Stomach (tissue), 9 donors: ENCODE data around the gene LIG1. TPM values are rescaled to one million over a fixed set of nuclear protein-coding genes. Genes with fewer than 3 reads are reported as not detected.

Experiments used
- DNase-seq, 2 donors: peaks; one replicate each; pipeline versions ENCODE4 v3.0.0 to v3.0.0-alpha.2; 2013 to 2019
- H3K27ac ChIP-seq, 5 donors: fragments of 200-600 bp in 4 of 5; sonication (generic) in 4 of 5; one replicate each; pipeline ENCODE4 v1.5.1; 2013 to 2019; ENCODE audit warnings: mild to moderate bottlenecking in 1 of 5, moderate library complexity in 1 of 5
- H3K27me3 ChIP-seq, 3 donors: fragments of 200-600 bp; sonication (generic); one replicate each; pipeline ENCODE4 v1.5.1; 2017 to 2019; ENCODE audit warnings: mixed run types in 1 of 3
- H3K36me3 ChIP-seq, 4 donors: fragments of 200-600 bp; sonication (generic); 1 replicate in 3 of 4; 2 replicates in 1 of 4; pipeline ENCODE4 v1.5.1; 2016 to 2019
- H3K4me1 ChIP-seq, 4 donors: fragments of 200-600 bp; sonication (generic); one replicate each; pipeline ENCODE4 v1.5.1; 2016 to 2019
- H3K4me3 ChIP-seq, 4 donors: fragments of 200-600 bp; sonication (generic) in 3 of 4; one replicate each; pipeline ENCODE4 v1.5.1; 2016 to 2019; ENCODE audit warnings: mild to moderate bottlenecking in 1 of 4
- H3K9me3 ChIP-seq, 4 donors: fragments of 200-600 bp; sonication (generic); one replicate each; pipeline ENCODE4 v1.5.1; 2016 to 2019
- EP300 ChIP-seq: sonication (generic); formaldehyde crosslinking; IDR thresholded peaks from one replicate; pipeline ENCODE4 v1.6.1; 2017; ENCODE audit warnings: antibody characterized with exemption
- POLR2A ChIP-seq, 4 donors: fragments of 450-650 bp; IDR thresholded peaks; one replicate each; pipeline ENCODE4 v1.6.1; 2016; ENCODE audit warnings: antibody characterized with exemption in 4 of 4, control low read depth in 2 of 4, mild to moderate bottlenecking in 1 of 4, moderate library complexity in 1 of 4
- POLR2AphosphoS5 ChIP-seq, 3 donors: sonication (generic); formaldehyde crosslinking; IDR thresholded peaks; one replicate each; pipeline ENCODE4 v1.6.1; 2016; ENCODE audit warnings: antibody characterized with exemption in 3 of 3
- WGBS, 5 donors: extraction: QIAGEN DNeasy Blood & Tissue Kit in 3 of 5; methylation state at CpG; one replicate each; pipeline versions ENCODE4 v1.1.5 to v1.1.7; 2013 to 2018; 5-methylcytosine and 5-hydroxymethylcytosine counted together
- intact Hi-C: fragments of 100-400 bp; cut with DNase I; formaldehyde crosslinking; loops from one replicate; pipeline ENCODE4 v1.15.1; 2023; ENCODE audit warnings: low total_unique reads
- polyA plus RNA-seq, 3 donors: library from polyadenylated mRNA; stranded (reverse); fragments of 200-250 nt; gene quantifications; one replicate each; pipeline ENCODE4 v1.2.3, GENCODE V29; 2013
- total RNA-seq, 5 donors: library from RNA; depleted of rRNA; stranded (reverse); fragments of >200 nt; gene quantifications; one replicate each; pipeline versions ENCODE4 v1.1.0 to v1.2.3, GENCODE V29; 2014 to 2016
- TF ChIP-seq, protein P1 (sequence below), 7 experiments: fragments of 450-650 bp in 4 of 7; fragments of 200-600 bp in 3 of 7; sonication (generic) in 3 of 7; IDR thresholded peaks; one replicate each; pipeline ENCODE4 v1.5.1; 2016 to 2019; ENCODE audit warnings: antibody characterized with exemption in 7 of 7, control low read depth in 2 of 7, mild to moderate bottlenecking in 1 of 7
- donor health status: healthy with polysubstance abuse.
- donor health status: Bipolar disorder and iron deficiency.
- donor health status: healthy.

Gene LIG1
- total and polyA plus RNA-seq, 8 donors: 15.9 to 48.2 (median 19.0) TPM

DNA sequence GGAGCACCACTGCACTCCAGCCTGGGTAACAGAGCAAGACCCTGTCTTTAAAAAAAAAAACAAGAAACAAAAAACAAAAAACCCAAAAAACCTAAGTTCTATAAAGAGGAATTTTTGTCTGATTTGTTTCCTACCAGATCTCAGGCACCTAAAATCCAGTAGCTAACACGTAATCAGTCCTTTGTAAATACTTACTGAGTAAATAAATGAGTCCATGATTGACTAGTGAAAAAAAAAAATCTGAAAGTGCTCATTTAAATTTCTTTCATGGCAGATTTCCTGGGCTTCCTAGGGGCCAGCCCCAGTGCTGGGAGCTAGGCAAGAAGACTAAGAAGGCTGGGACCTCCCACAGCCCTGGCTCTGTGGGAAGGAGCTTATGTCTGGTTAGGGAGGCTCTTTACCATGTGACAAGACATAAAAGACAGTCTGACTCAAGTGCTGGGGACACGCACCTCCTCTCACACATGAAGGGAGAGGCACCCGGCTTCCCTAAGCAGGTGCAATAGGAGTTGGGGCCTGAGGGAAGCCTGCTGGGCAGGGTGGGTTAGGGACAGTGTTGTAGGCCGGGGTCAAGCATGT is 22.5 kb downstream of the LIG1 start:
- peaks cover 10 to 79% (median 60%) of the 10 kb centered on the region in 4 donors for H3K36me3 ChIP-seq
- no peaks in the 10 kb centered on the region for H3K27me3 ChIP-seq
- TF ChIP-seq, protein P1, sequence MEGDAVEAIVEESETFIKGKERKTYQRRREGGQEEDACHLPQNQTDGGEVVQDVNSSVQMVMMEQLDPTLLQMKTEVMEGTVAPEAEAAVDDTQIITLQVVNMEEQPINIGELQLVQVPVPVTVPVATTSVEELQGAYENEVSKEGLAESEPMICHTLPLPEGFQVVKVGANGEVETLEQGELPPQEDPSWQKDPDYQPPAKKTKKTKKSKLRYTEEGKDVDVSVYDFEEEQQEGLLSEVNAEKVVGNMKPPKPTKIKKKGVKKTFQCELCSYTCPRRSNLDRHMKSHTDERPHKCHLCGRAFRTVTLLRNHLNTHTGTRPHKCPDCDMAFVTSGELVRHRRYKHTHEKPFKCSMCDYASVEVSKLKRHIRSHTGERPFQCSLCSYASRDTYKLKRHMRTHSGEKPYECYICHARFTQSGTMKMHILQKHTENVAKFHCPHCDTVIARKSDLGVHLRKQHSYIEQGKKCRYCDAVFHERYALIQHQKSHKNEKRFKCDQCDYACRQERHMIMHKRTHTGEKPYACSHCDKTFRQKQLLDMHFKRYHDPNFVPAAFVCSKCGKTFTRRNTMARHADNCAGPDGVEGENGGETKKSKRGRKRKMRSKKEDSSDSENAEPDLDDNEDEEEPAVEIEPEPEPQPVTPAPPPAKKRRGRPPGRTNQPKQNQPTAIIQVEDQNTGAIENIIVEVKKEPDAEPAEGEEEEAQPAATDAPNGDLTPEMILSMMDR (IDR thresholded peaks at IDR 0.05): no peak
- no peak for TF ChIP-seq POLR2AphosphoS5 (IDR thresholded peaks at IDR 0.05)
- no peak for TF ChIP-seq POLR2A (IDR thresholded peaks at IDR 0.05)
- TF ChIP-seq EP300: no peak
- intact Hi-C loops: no loop called here
- peaks cover 0 to 8% (median 1%) of the 10 kb centered on the region in 4 donors for H3K4me1 ChIP-seq
- no peaks in the 10 kb centered on the region for H3K9me3 ChIP-seq
- WGBS, 5 donors: 58 to 81% (median 69%) methylated on average over 4 of the region's 4 CpGs
- H3K27ac ChIP-seq: no peak overlapping the region
- no peak overlapping the region for H3K4me3 ChIP-seq
- no peak for DNase-seq

DNA sequence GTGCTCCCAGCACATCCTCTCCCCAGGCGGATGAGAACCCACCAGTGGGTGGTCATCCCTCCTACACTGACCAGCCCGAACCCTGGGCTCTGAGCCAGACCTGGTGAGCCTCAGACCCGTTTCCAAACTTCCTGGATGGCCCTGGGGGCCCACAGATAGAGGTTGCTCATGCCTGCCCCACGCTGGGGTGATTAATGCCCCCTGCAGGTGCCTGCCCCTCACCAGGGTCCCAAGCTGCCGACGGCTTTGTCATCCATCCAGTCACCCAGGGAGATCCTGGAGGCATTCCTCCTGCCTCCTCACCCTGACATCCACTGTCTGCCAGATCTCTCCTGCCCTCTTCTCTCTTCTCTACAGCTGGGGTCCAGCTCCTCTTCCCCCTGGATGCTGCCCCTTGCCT is 31.1 kb downstream of the LIG1 start:
- no peaks in the 10 kb centered on the region for H3K9me3 ChIP-seq
- no peaks in the 10 kb centered on the region for H3K4me1 ChIP-seq
- no peak for TF ChIP-seq POLR2A (IDR thresholded peaks at IDR 0.05)
- DNase-seq: no peak
- no peaks in the 10 kb centered on the region for H3K27me3 ChIP-seq
- intact Hi-C loops: no loop called here
- H3K27ac ChIP-seq: no peak overlapping the region
- peaks cover 0 to 64% (median 37%) of the 10 kb centered on the region in 4 donors for H3K36me3 ChIP-seq
- 73 to 85% (median 75%) methylated on average over 2 to 6 of the region's 6 CpGs for WGBS, 5 donors
- H3K4me3 ChIP-seq: no peak overlapping the region

DNA sequence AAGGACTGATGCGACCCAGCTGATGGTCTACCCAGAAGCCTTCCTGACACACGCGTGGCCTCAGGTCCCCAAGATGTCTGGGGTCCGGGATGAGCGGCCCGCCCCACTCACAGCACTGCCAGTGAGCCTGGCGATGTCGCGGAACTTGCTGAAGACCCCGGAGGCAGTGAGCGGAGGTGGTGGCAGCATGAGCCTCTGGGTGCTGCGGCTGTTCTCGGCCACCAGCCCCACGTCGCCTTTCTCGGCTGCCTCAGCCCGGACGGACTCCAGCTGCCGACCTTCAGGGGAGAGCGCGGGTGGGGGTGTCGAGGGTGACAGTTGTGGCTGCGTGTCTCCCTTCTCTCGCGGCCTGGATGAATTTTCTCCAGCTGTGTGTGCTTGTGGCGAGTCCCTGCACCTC is 32.7 kb downstream of the LIG1 start:
- Histone ChIP-seq H3K4me1 (no peaks in the 10 kb centered on the region), H3K36me3 (peaks cover 0 to 67% (median 34%) of the 10 kb centered on the region in 4 donors), H3K27me3 (no peaks in the 10 kb centered on the region), H3K4me3 (no peak overlapping the region), H3K27ac (no peak overlapping the region), H3K9me3 (no peaks in the 10 kb centered on the region)
- no peak for DNase-seq
- TF ChIP-seq EP300 (no peak), POLR2AphosphoS5 (IDR thresholded peaks at IDR 0.05) (no peak), POLR2A (IDR thresholded peaks at IDR 0.05) (no peak)
- TF ChIP-seq, protein P1 (IDR thresholded peaks at IDR 0.05): no peak
- 90 to 95% (median 94%) methylated on average over 7 to 26 of the region's 26 CpGs for WGBS, 5 donors
- intact Hi-C loops: no loop called here

DNA sequence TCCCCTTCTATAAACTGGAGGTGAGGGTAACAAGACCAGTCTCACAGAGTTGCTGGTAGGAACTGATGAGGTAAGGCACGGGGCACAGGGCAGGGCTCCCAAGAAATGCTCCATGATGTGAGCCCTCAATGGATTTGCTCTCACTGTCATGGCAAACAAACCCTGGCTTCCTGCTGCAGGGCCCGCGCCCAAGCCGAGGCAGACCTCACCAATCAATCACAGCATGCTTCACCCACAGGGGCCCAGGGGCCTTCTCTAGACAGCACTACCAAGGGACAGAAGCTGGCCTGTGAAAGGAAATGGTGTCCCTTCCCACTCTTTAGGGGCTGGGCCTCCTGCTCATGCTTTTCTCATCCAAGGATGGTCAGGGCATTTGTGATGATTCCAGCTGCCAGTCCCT is 33.6 kb downstream of the LIG1 start:
- WGBS, 5 donors: 86 to 96% (median 93%) methylated on average over 4 of the region's 4 CpGs
- H3K36me3 ChIP-seq: peaks cover 0 to 70% (median 40%) of the 10 kb centered on the region in 4 donors
- no peak overlapping the region for H3K4me3 ChIP-seq
- intact Hi-C loops: no loop called here
- no peak overlapping the region for H3K27ac ChIP-seq
- no peak for TF ChIP-seq EP300
- TF ChIP-seq, protein P1 (IDR thresholded peaks at IDR 0.05): no peak
- no peak for TF ChIP-seq POLR2A (IDR thresholded peaks at IDR 0.05)
- TF ChIP-seq POLR2AphosphoS5 (IDR thresholded peaks at IDR 0.05): no peak
- H3K27me3 ChIP-seq: no peaks in the 10 kb centered on the region
- DNase-seq: no peak
- no peaks in the 10 kb centered on the region for H3K4me1 ChIP-seq
- no peaks in the 10 kb centered on the region for H3K9me3 ChIP-seq

DNA sequence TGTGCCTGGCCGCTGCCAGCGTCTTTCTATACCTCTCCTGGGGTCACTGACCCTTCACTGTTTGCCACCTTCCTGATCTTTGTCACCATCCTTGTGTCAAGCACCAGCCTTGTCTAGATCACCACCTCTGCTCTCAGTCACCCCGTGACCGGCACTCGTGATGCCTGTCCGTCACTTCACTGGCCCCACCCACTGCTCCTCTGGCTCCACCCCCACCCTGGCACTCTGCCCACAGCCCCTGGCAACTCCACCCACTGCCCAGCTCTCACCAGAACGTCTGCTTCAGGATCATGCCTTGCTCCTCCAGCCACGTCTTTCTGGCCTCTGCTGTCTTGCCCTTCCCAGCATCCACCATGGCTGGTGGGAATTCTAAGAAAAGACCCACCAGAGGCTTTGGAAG is 34.7 kb downstream of the LIG1 start:
- H3K4me3 ChIP-seq: no peak overlapping the region
- no peak for DNase-seq
- TF ChIP-seq EP300 (no peak), POLR2A (IDR thresholded peaks at IDR 0.05) (no peak), POLR2AphosphoS5 (IDR thresholded peaks at IDR 0.05) (no peak)
- TF ChIP-seq, protein P1 (IDR thresholded peaks at IDR 0.05): no peak
- H3K9me3 ChIP-seq: no peaks in the 10 kb centered on the region
- H3K27me3 ChIP-seq: no peaks in the 10 kb centered on the region
- intact Hi-C loops: no loop called here
- H3K27ac ChIP-seq: no peak overlapping the region
- WGBS, 5 donors: 70 to 79% (median 76%) methylated on average over 8 of the region's 8 CpGs
- H3K4me1 ChIP-seq: no peaks in the 10 kb centered on the region
- peaks cover 0 to 78% (median 51%) of the 10 kb centered on the region in 4 donors for H3K36me3 ChIP-seq
